Upper lobe of right lung (tissue), 1 donor: Measurements from ENCODE around the gene SLCO2B1. TPM values are rescaled to one million over a fixed set of nuclear protein-coding genes. Genes with fewer than 3 reads are reported as not detected.

ENCODE experiments used
- ATAC-seq: fragments of 200-7000 bp; cut with Tn5 transposase; one replicate; pipeline ENCODE4 v1.9.1; 2020; ENCODE audit warnings: mild to moderate bottlenecking, moderate library complexity
- DNase-seq: peaks from one replicate; pipeline ENCODE4 v3.0.0-alpha.2; 2020
- H3K27ac ChIP-seq: fragments of 200-600 bp; one replicate; pipeline ENCODE4 v1.8.0; 2022
- H3K27me3 ChIP-seq: fragments of 200-600 bp; one replicate; pipeline ENCODE4 v1.8.0; 2022; ENCODE audit warnings: mild to moderate bottlenecking
- H3K36me3 ChIP-seq: fragments of 200-600 bp; one replicate; pipeline ENCODE4 v1.8.0; 2022
- H3K4me1 ChIP-seq: fragments of 200-600 bp; one replicate; pipeline ENCODE4 v1.8.0; 2022
- H3K4me3 ChIP-seq: fragments of 200-600 bp; one replicate; pipeline ENCODE4 v1.8.0; 2022; ENCODE audit warnings: mild to moderate bottlenecking
- H3K9me3 ChIP-seq: fragments of 200-600 bp; one replicate; pipeline ENCODE4 v1.8.0; 2022
- intact Hi-C: fragments of 100-400 bp; cut with DNase I; formaldehyde crosslinking; loops from one replicate; pipeline ENCODE4 v1.11.0; 2022
- total RNA-seq: library from RNA; stranded (reverse); fragmentation: NEBNext Ultra II Directional; extraction: Animal tissue kit (Norgen Biotek cat#: 25700); gene quantifications from one replicate; pipeline ENCODE4 v1.2.1, GENCODE V29; 2021
- TF ChIP-seq, protein P1 (sequence below): fragments of 200-600 bp; IDR thresholded peaks from one replicate; pipeline ENCODE4 v1.8.0; 2022; ENCODE audit warnings: antibody characterized with exemption
- donor health status: DM: no; HTN: yes; CAD: no; lungs with severe emphysema.

SLCO2B1 gene
- total RNA-seq, 1 donor from 2014 or later: 204 TPM

DNA sequence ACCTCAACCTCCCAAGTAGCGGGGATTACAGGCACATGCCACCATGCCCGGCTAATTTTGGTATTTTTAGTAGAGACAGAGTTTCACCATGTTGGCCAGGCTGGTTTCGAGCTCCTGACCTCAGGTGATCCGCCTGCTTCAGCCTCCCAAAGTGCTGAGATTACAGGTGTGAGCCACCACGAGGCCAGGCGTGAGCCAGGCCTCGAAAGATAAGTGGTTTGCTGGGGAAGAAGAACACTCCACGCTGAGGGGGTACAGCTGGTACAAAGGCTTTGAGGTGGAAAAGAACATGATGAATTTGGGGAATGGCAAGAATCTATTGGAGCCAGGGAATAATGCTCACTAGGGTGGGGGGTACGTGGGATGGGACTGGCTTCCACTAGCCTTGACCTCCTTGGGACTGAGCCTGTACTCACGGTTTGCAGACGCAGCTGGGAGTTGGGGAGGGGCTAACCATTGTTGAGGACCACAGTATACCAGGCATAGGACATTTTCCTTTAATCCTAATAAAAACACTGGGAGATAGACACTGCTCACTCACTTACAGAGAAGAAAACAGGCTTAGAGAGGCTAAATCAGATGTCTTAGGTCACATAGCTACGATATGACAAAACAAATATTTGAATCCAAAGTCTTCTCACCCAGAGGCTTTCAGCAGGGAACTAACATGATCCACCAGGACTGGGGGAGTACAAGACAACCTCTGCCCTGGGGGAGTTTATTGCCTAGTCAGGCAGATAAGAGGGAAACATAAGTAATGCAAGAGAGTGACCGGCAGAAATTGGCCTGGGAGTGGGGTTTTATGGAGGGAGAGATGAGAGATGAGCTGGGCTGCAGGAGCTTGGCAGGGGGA lies 4.9 kb downstream of the SLCO2B1 start:
- Histone ChIP-seq H3K27ac (no peak overlapping the region), H3K4me3 (no peak overlapping the region), H3K9me3 (no peaks in the 10 kb centered on the region), H3K4me1 (peaks cover 20% of the 10 kb centered on the region), H3K36me3 (peaks cover 8% of the 10 kb centered on the region), H3K27me3 (no peaks in the 10 kb centered on the region)
- ATAC-seq (no peak), DNase-seq (no peak)
- intact Hi-C loops: no loop called here
- TF ChIP-seq, protein P1, sequence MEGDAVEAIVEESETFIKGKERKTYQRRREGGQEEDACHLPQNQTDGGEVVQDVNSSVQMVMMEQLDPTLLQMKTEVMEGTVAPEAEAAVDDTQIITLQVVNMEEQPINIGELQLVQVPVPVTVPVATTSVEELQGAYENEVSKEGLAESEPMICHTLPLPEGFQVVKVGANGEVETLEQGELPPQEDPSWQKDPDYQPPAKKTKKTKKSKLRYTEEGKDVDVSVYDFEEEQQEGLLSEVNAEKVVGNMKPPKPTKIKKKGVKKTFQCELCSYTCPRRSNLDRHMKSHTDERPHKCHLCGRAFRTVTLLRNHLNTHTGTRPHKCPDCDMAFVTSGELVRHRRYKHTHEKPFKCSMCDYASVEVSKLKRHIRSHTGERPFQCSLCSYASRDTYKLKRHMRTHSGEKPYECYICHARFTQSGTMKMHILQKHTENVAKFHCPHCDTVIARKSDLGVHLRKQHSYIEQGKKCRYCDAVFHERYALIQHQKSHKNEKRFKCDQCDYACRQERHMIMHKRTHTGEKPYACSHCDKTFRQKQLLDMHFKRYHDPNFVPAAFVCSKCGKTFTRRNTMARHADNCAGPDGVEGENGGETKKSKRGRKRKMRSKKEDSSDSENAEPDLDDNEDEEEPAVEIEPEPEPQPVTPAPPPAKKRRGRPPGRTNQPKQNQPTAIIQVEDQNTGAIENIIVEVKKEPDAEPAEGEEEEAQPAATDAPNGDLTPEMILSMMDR: no peak

- DNase-seq: no peak
- Histone ChIP-seq H3K27me3 (no peaks in the 10 kb centered on the region), H3K4me1 (peaks cover 25% of the 10 kb centered on the region), H3K4me3 (no peak overlapping the region), H3K9me3 (no peaks in the 10 kb centered on the region), H3K27ac (no peak overlapping the region), H3K36me3 (peaks cover 8% of the 10 kb centered on the region)
- TF ChIP-seq, protein P1: no peak
- ATAC-seq: no peak
- intact Hi-C loops: no loop called here
These were observed 7.3 kb downstream of the SLCO2B1 start for GRCh38 chr11:75158241-75158640.

DNA sequence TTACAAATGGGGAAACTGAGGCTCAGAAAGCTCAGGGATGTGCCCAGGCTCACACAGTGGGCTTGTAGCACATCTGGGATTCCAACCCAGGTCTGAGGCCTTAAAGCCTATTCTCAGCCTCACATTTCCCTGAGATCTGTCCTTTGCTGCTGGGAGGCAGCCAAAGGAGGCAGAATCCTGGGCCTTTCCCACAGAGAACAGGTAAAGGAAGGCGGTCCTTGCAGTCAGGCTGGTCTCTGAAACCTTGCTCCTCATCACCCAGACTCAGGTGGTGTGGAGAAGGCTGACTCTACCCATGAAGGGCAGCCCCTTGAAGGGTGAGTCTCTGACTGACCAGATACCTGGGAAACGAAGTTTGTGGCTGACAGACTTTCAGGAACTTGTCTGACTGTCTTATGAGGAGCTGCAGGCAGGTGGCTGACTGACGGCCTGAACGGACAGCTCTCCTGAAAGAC lies 7.8 kb downstream of the SLCO2B1 start:
- TF ChIP-seq, protein P1: no peak
- H3K4me1 ChIP-seq: peaks cover 25% of the 10 kb centered on the region
- peaks cover 8% of the 10 kb centered on the region for H3K36me3 ChIP-seq
- no peaks in the 10 kb centered on the region for H3K9me3 ChIP-seq
- peak overlapping the region; percentile 73 for H3K27ac ChIP-seq
- no peaks in the 10 kb centered on the region for H3K27me3 ChIP-seq
- no peak for ATAC-seq
- H3K4me3 ChIP-seq: peak overlapping the region; percentile 26
- DNase-seq: no peak
- intact Hi-C loops: no loop called here

DNA sequence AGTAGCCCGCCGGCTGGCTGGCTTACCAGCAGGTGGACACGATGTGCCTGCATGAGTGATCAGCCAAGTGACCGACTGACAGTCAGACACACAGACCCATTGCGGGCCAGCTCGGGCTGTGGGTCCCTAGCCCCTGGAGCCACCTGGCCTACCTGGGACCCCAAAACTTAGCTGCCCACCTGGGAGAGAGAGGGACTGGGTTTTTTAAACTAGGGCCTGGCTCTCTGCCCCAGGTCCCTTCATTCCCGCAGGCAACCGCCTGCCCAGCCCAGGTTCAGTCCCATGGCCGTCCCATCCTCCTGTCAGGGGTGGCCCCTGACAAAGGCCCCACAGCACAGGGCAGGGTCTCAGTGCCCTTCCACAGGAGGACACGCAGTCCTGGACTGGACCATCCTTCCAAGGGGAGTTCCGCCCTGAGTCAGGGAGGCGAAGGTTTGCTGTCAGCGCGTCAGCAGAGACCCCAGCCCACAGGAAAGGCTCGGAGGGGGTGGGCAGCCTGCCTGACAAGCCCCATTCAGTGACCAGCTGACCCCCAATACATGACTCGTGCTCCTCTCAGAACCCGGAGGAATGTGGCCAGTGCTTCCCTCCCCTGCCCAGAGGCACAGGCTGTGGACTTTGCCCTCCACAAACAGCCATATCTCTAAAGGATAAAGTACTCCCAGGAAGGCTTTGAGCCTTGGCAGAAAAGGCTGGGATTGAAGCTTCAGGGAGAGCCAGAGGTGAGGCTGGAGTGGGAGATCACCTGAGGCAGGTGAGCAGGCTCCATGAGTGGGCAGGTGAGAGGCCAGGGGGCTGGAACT lies 8.4 kb downstream of the SLCO2B1 start:
- peak overlapping the region; percentile 26 for H3K4me3 ChIP-seq
- peaks cover 8% of the 10 kb centered on the region for H3K36me3 ChIP-seq
- H3K27me3 ChIP-seq: no peaks in the 10 kb centered on the region
- H3K27ac ChIP-seq: peak overlapping the region; percentile 73
- TF ChIP-seq, protein P1: no peak
- intact Hi-C loops: no loop called here
- no peaks in the 10 kb centered on the region for H3K9me3 ChIP-seq
- ATAC-seq: no peak
- no peak for DNase-seq
- peaks cover 30% of the 10 kb centered on the region for H3K4me1 ChIP-seq

GRCh38 chr11:75160220-75160757 lies 9.4 kb downstream of the SLCO2B1 start:
- ATAC-seq (peak; percentile 61), DNase-seq (no peak)
- no peaks in the 10 kb centered on the region for H3K9me3 ChIP-seq
- H3K4me3 ChIP-seq: peak overlapping the region; percentile 26
- H3K27me3 ChIP-seq: no peaks in the 10 kb centered on the region
- H3K27ac ChIP-seq: peak overlapping the region; percentile 73
- TF ChIP-seq, protein P1: no peak
- peaks cover 32% of the 10 kb centered on the region for H3K4me1 ChIP-seq
- H3K36me3 ChIP-seq: peaks cover 8% of the 10 kb centered on the region
- intact Hi-C loops: no loop called here
